Omental fat pad (tissue), 4 donors: ENCODE measurements around the gene ZDHHC24. TPM values are rescaled to one million over a fixed set of nuclear protein-coding genes. Genes with fewer than 3 reads are reported as not detected.

Experiments
- ATAC-seq: fragments of 150-250 bp; one replicate; pipeline ENCODE4 v1.9.1; 2016; ENCODE audit warnings: mild to moderate bottlenecking, moderate library complexity; ENCODE audit not compliant: low FRiP score
- DNase-seq: peaks from one replicate; pipeline ENCODE4 v3.0.0-alpha.2; 2019; ENCODE audit warnings: low spot score
- CTCF ChIP-seq, 3 donors: fragments of 450-650 bp; IDR thresholded peaks; one replicate each; pipeline ENCODE4 v1.5.1; 2016 to 2017; ENCODE audit warnings: antibody characterized with exemption in 3 of 3, mild to moderate bottlenecking in 3 of 3, moderate library complexity in 2 of 3
- total RNA-seq, 4 donors: library from RNA; depleted of rRNA; stranded (reverse); fragments of >200 nt; gene quantifications; one replicate each; pipeline ENCODE4 v1.1.0, GENCODE V29; 2016

Gene ZDHHC24
- total RNA-seq, 4 donors from 2014 or later = 12.1 to 18.7 (median 13.0) TPM

GRCh38 chr11:66550887-66551286 lies 5.0 kb upstream of the ZDHHC24 start:
- DNase-seq = no peak
- no peak for TF ChIP-seq CTCF (IDR thresholded peaks at IDR 0.05)
- ATAC-seq = no peak

GRCh38 chr11:66549696-66550095 lies 3.8 kb upstream of the ZDHHC24 start:
- ATAC-seq (no peak), DNase-seq (no peak)
- no peak for TF ChIP-seq CTCF (IDR thresholded peaks at IDR 0.05)

GRCh38 chr11:66548774-66549630 lies 3.2 kb upstream of the ZDHHC24 start:
- DNase-seq = no peak
- TF ChIP-seq CTCF (IDR thresholded peaks at IDR 0.05) = no peak
- no peak for ATAC-seq

GRCh38 chr11:66548041-66548440 lies 2.2 kb upstream of the ZDHHC24 start:
- no peak for TF ChIP-seq CTCF (IDR thresholded peaks at IDR 0.05)
- no peak for DNase-seq
- no peak for ATAC-seq

GRCh38 chr11:66547662-66548009 lies 1.8 kb upstream of the ZDHHC24 start:
- ATAC-seq (no peak), DNase-seq (no peak)
- no peak for TF ChIP-seq CTCF (IDR thresholded peaks at IDR 0.05)

- ATAC-seq (no peak), DNase-seq (no peak)
- TF ChIP-seq CTCF (IDR thresholded peaks at IDR 0.05) = no peak
Observed at GRCh38 chr11:66546966-66547661, 1.3 kb upstream of the ZDHHC24 start.
